Activated B cell treated with CpG ODN at 0.5 μM for 24 hours (primary cell): ENCODE data around the gene RFX8. TPM values are rescaled to one million over a fixed set of nuclear protein-coding genes. Genes with fewer than 3 reads are reported as not detected.

ENCODE experiments used
- ATAC-seq: fragments of 200-7000 bp; cut with Tn5 transposase; one replicate; pipeline ENCODE4 v1.10.0; 2021; ENCODE audit warnings: low read depth, mild to moderate bottlenecking, moderate library complexity
- CTCF ChIA-PET: fragments of 350-600 bp; sonication (Branson Sonifier 250); formaldehyde crosslinking; loops from one replicate; lab custom pipeline; 2021; ENCODE audit warnings: antibody characterized with exemption; lab: Charles Lee
- POLR2A ChIA-PET: fragments of 350-600 bp; sonication (Branson Sonifier 250); formaldehyde crosslinking; loops from one replicate; lab custom pipeline; 2021; ENCODE audit warnings: antibody characterized with exemption; lab: Charles Lee
- DNase-seq: peaks from one replicate; pipeline ENCODE4 v3.0.0; 2022
- H3K27ac Mint-ChIP-seq: one replicate; pipeline ENCODE4 v1.8.0; 2020; ENCODE audit warnings: mixed read lengths
- H3K27me3 Mint-ChIP-seq: one replicate; pipeline ENCODE4 v1.8.0; 2021; ENCODE audit warnings: mixed read lengths
- H3K36me3 Mint-ChIP-seq: one replicate; pipeline ENCODE4 v1.8.0; 2021; ENCODE audit warnings: low read depth, mixed read lengths
- H3K4me1 Mint-ChIP-seq: one replicate; pipeline ENCODE4 v1.8.0; 2021; ENCODE audit warnings: mixed read lengths
- H3K4me3 Mint-ChIP-seq: one replicate; pipeline ENCODE4 v1.8.0; 2020; ENCODE audit warnings: mild to moderate bottlenecking, mixed read lengths
- H3K9me3 Mint-ChIP-seq: one replicate; pipeline ENCODE4 v1.8.0; 2020; ENCODE audit warnings: mixed read lengths
- CTCF ChIP-seq: fragments of 200-600 bp; IDR thresholded peaks from one replicate; pipeline ENCODE4 v1.8.0; 2022; ENCODE audit warnings: antibody characterized with exemption, mild to moderate bottlenecking
- intact Hi-C: fragments of 100-400 bp; cut with micrococcal nuclease; formaldehyde crosslinking; loops from one replicate; pipeline ENCODE4 v1.15.1; 2024
- total RNA-seq: library from RNA; stranded (reverse); gene quantifications from 2 replicates; pipeline ENCODE4 v1.2.3, GENCODE V29; 2022

The RFX8 gene
- total RNA-seq, 1 donor from 2014 or later: not detected

DNA sequence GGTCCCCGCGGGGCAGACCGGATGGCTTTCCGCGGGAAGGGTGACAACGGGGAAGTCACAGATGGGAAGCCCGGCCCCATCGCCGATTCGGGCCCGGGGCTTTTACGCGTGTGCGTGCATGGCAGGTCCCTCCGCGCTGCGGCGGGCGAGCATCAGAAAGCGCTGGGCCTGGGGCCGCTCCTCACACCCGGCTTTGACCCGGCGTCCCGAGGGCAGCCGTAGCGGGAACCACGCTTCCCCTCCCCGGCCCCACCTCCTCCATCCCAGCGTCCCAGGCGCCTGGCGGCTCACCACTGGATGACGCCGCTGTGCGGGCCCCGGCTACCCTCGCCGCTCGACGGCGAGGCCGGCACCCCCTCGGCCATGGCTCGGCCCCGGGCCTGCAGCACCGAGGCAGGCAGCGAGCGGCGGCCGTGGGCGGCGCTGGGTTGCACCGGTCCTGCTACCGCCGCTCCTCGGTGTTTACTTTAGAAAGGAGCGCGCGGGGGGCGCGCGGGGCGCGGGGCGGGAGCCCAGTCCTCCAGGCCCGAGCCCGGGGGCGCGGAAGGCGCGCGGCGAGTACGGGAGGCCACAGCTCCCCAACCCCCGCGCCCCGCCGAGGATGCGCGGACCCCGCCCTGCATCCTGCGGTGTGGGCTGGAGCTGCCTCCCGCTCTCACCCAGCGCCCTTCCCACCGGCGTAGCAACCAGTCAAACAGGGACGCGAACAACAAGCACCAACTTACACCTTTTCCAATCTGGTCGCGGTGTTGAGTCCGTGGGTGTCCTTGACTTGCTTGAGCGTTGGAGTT is 806 bp downstream of the RFX8 start:
- no peak overlapping the region for H3K27ac Mint-ChIP-seq

GRCh38 chr2:101473591-101473910 is 1.4 kb downstream of the RFX8 start:
- Mint-ChIP-seq H3K9me3 (no peaks in the 10 kb centered on the region), H3K27ac (no peak overlapping the region)
- CTCF ChIA-PET: interaction anchor here (0.5 kb wide), 1 partner anchor 976 kb away, joined by 3 read pairs; no protein-coding TSS in a partner anchor

More for the DNA sequence above, 806 bp downstream of the RFX8 start:
- Mint-ChIP-seq H3K36me3 (no peaks in the 10 kb centered on the region), H3K4me1 (peaks cover 8% of the 10 kb centered on the region), H3K27me3 (peaks cover 30% of the 10 kb centered on the region), H3K4me3 (peak overlapping the region; percentile 77), H3K9me3 (no peaks in the 10 kb centered on the region)
- ChIA-PET CTCF (interaction anchor here (0.5 kb wide), 1 partner anchor 975 kb away, joined by 3 read pairs; no protein-coding TSS in a partner anchor), POLR2A (interaction anchor here (0.7 to 1.6 kb wide), 4 partner anchors 148 to 193 kb away, joined by 3 to 5 read pairs (median 4); no protein-coding TSS in a partner anchor)
- intact Hi-C loops: loop anchor here (5.0 kb wide), 1 partner anchor 223 kb away; the partner anchor contains the start of gene MAP4K4
- DNase-seq: peak; percentile 37
- no peak for TF ChIP-seq CTCF
- ATAC-seq: peak; percentile 65

GRCh38 chr2:101469863-101470262 is 5.0 kb downstream of the RFX8 start:
- POLR2A ChIA-PET: no interaction called here
- TF ChIP-seq CTCF: no peak
- H3K36me3 Mint-ChIP-seq: no peaks in the 10 kb centered on the region
- H3K9me3 Mint-ChIP-seq: no peaks in the 10 kb centered on the region
- DNase-seq (no peak), ATAC-seq (no peak)
- no peak overlapping the region for H3K27ac Mint-ChIP-seq
- no peak overlapping the region for H3K4me3 Mint-ChIP-seq
- H3K27me3 Mint-ChIP-seq: peaks cover 22% of the 10 kb centered on the region
- intact Hi-C loops: loop anchor here (5.0 kb wide), 1 partner anchor 227 kb away; the partner anchor contains the start of gene MAP4K4
- CTCF ChIA-PET: no interaction called here
- peaks cover 5% of the 10 kb centered on the region for H3K4me1 Mint-ChIP-seq

More at GRCh38 chr2:101473591-101473910, 1.4 kb downstream of the RFX8 start:
- Mint-ChIP-seq H3K27me3 (peaks cover 32% of the 10 kb centered on the region), H3K4me3 (peak overlapping the region; percentile 77), H3K4me1 (peaks cover 8% of the 10 kb centered on the region), H3K36me3 (no peaks in the 10 kb centered on the region)
- DNase-seq: no peak
- TF ChIP-seq CTCF: no peak
- intact Hi-C loops: loop anchor here (5.0 kb wide), 1 partner anchor 224 kb away; the partner anchor contains the start of gene MAP4K4
- POLR2A ChIA-PET: interaction anchor here (0.7 to 0.9 kb wide), 2 partner anchors 149 to 193 kb away, joined by 3 to 4 read pairs; no protein-coding TSS in a partner anchor
- ATAC-seq: no peak

DNA sequence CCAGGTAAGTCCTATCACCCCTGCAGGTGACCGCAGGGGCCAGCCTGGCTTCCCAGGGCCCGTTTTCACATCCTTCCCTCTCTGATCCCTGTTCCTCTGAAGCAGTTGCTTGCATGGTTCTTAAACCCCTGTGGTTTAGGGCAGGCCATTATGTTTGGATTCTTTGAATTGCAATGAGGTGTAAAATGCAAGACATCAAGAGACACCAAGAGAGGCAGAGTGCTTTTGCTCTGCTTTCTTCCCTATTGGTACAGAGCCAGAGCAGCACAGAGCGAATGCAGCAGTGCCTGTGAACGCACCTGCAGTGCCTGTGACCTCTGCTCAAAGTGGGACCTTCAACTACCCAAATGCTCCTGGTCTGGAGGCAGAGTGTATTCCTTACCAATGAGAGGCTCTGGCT is 7.6 kb downstream of the RFX8 start:
- DNase-seq (no peak), ATAC-seq (no peak)
- Mint-ChIP-seq H3K4me1 (peaks cover 3% of the 10 kb centered on the region), H3K27ac (no peak overlapping the region), H3K36me3 (no peaks in the 10 kb centered on the region), H3K4me3 (no peak overlapping the region), H3K9me3 (no peaks in the 10 kb centered on the region), H3K27me3 (peaks cover 26% of the 10 kb centered on the region)
- CTCF ChIA-PET: no interaction called here
- intact Hi-C loops: no loop called here
- POLR2A ChIA-PET: no interaction called here
- no peak for TF ChIP-seq CTCF

DNA sequence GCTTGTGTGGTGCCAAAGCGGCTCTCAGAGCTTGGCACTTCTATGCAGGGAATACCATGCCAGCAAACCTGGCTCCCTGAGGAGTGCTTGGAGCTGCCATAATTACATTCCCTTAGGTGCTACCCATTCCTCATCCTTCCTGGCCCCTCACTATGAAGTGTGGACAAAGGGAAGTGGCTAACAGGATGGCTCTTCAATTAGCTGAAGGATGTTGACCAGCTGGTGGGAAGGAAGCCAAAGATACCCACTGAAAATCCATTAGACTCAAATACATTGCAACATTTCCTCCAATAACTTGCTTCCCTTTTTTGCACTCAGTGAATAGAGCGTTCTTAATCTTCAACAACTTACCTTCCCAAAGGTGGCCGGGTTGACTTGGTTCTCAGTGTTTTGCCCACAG is 8.5 kb downstream of the RFX8 start:
- H3K36me3 Mint-ChIP-seq: no peaks in the 10 kb centered on the region
- H3K27ac Mint-ChIP-seq: no peak overlapping the region
- no peaks in the 10 kb centered on the region for H3K9me3 Mint-ChIP-seq
- H3K4me1 Mint-ChIP-seq: peaks cover 3% of the 10 kb centered on the region
- ATAC-seq (no peak), DNase-seq (no peak)
- no peak for TF ChIP-seq CTCF
- POLR2A ChIA-PET: no interaction called here
- H3K4me3 Mint-ChIP-seq: no peak overlapping the region
- intact Hi-C loops: no loop called here
- CTCF ChIA-PET: no interaction called here
- peaks cover 26% of the 10 kb centered on the region for H3K27me3 Mint-ChIP-seq
